HG02885 (cell line): ENCODE results near the gene DNASE2B.

Experiments
- ATAC-seq: cut with Tn5 transposase; IDR thresholded peaks from one replicate; pipeline ENCODE4 v1.9.1; 2021; ENCODE audit warnings: mild to moderate bottlenecking; ENCODE audit not compliant: unreplicated experiment, poor library complexity

DNASE2B gene

GRCh38 chr1:84373436-84374141, 24.7 kb upstream of the DNASE2B start:
- no peak for ATAC-seq

- ATAC-seq = no peak
These were observed 23.1 kb upstream of the DNASE2B start for GRCh38 chr1:84374991-84375696.

GRCh38 chr1:84376000-84376910, 22.0 kb upstream of the DNASE2B start:
- no peak for ATAC-seq

- no peak for ATAC-seq
These were observed 20.7 kb upstream of the DNASE2B start for GRCh38 chr1:84377480-84378095.

- ATAC-seq = no peak
These were observed 19.0 kb upstream of the DNASE2B start for GRCh38 chr1:84379138-84379916.

- no peak for ATAC-seq
These were observed 18.4 kb upstream of the DNASE2B start for GRCh38 chr1:84379917-84380180.

GRCh38 chr1:84382127-84382526, 16.2 kb upstream of the DNASE2B start:
- no peak for ATAC-seq

- no peak for ATAC-seq
These were observed 12.9 kb upstream of the DNASE2B start for GRCh38 chr1:84385347-84385746.

GRCh38 chr1:84386716-84387479, 11.4 kb upstream of the DNASE2B start:
- no peak for ATAC-seq

GRCh38 chr1:84387480-84388163, 10.7 kb upstream of the DNASE2B start:
- ATAC-seq = no peak

GRCh38 chr1:84390226-84390625, 8.1 kb upstream of the DNASE2B start:
- no peak for ATAC-seq

GRCh38 chr1:84401156-84401555, 2.9 kb downstream of the DNASE2B start:
- no peak for ATAC-seq

- no peak for ATAC-seq
These were observed 3.8 kb downstream of the DNASE2B start for GRCh38 chr1:84402060-84402459.

- ATAC-seq = no peak
These were observed 4.2 kb downstream of the DNASE2B start for GRCh38 chr1:84402501-84402900.

GRCh38 chr1:84403347-84403746, 5.1 kb downstream of the DNASE2B start:
- ATAC-seq = no peak

GRCh38 chr1:84406346-84406861, 8.1 kb downstream of the DNASE2B start:
- ATAC-seq = no peak

- no peak for ATAC-seq
These were observed 9.2 kb downstream of the DNASE2B start for GRCh38 chr1:84407524-84407923.

- ATAC-seq = no peak
These were observed 9.7 kb downstream of the DNASE2B start for GRCh38 chr1:84407958-84408422.
